ENCODE results near the gene ASS1.

- TF ChIP-seq CTCF (IDR thresholded peaks at IDR 0.05; ENCODE audit: insufficient read depth, low read length, poor library complexity, severe bottlenecking) = no peak
- TF ChIP-seq EZH2phosphoT487 (conservative IDR thresholded peaks at IDR 0.05; ENCODE audit: low read length) = no peak
These were observed 12.0 kb upstream of the ASS1 start for GRCh38 chr9:130432796-130433167.

All from SU-DHL-6 (cell line).